A549 (cell line): ENCODE measurements around the gene CLCA2.

Experiments
- CTCF ChIP-seq: fragments of >200 bp; sonication (Bioruptor Twin); formaldehyde crosslinking; IDR thresholded peaks from 3 replicates; pipeline ENCODE4 v1.5.1; 2016
- HEYL ChIP-seq: fragments of 250-450 bp; sonication (Bioruptor Pico); IDR thresholded peaks from 2 replicates; pipeline ENCODE4 v1.8.0; 2021; ENCODE audit warnings: mild to moderate bottlenecking, moderate library complexity
- MAX ChIP-seq: IDR thresholded peaks from 2 replicates; pipeline ENCODE4 v1.6.1; 2012
- POLR2A ChIP-seq: IDR thresholded peaks from 2 replicates; pipeline ENCODE4 v1.6.1; 2012; ENCODE audit warnings: mild to moderate bottlenecking, low read length
- SMC3 ChIP-seq: fragments of >200 bp; sonication (Bioruptor Twin); formaldehyde crosslinking; IDR thresholded peaks from 3 replicates; pipeline ENCODE4 v1.6.1; 2018; ENCODE audit warnings: inconsistent platforms

GRCh38 chr1:86477256-86477655 lies 53.3 kb downstream of the CLCA2 start:
- TF ChIP-seq HEYL (CRISPR knock-in tag) (no peak), CTCF (no peak), MAX (no peak), POLR2A (no peak), SMC3 (no peak)
